Measurements from ENCODE around the gene RTP2.

Gene RTP2, protein sequence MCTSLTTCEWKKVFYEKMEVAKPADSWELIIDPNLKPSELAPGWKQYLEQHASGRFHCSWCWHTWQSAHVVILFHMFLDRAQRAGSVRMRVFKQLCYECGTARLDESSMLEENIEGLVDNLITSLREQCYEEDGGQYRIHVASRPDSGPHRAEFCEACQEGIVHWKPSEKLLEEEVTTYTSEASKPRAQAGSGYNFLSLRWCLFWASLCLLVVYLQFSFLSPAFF

DNA sequence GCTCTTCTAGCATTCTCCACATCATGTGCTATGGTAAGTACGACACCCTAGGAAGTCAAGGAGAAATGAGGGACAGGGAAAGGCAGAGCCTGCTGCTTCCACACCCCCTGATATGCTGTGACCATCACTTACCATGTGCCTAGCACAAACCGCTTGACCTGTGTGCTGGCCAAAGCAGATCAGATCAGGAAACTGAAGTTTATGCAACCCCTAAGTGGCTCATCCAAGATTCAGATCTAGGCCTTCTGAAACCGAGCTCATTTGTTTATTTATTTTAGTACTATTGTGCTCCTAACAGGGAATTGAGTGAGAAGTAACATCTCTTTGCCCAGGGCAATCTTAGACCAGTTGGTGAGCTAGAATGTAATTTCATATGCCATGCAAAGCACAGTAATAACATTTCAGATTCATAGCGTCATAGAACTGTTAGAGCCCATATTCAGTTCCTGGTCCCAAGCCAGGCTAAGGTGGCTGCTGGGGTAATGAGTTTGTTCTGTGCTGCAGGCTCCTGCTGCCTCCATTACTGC lies at the start of gene RTP2:
TSS of gene RTP2 (minus strand) at position 51 of the 527 bp plus-strand sequence. CDS start 429 bp downstream, outside the sequence.
- no peak for DNase-seq

DNA sequence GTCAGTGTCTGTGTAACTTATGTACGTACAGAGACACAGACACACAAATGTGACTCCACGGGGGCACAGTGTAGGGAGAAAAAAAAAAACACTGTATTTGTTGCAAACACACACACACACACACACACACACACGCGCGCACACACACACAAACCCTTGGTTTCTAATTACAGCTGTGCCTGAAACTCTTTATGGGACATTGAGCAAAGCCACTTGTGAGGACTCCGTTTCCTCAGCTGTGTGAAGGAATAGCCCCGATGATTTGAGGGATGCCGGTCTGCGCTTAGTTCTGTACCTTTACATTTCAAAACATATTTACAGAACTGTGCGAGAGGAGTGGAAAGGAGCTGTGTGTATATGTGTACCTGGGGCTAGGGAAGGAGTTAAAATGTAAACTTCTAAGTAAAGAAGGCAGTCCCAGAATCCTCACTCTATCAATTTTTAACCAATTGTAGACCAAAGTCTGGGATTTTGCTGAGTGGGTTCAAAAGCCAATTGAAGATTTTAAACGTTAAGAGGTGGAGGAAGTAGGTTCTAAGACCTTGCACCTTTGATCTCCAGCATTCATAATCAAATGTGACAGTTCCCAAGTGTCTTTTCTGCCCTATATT lies 48.3 kb upstream of the RTP2 start:
- DNase-seq: peak in 1 of 3 experiments; percentile 73

DNA sequence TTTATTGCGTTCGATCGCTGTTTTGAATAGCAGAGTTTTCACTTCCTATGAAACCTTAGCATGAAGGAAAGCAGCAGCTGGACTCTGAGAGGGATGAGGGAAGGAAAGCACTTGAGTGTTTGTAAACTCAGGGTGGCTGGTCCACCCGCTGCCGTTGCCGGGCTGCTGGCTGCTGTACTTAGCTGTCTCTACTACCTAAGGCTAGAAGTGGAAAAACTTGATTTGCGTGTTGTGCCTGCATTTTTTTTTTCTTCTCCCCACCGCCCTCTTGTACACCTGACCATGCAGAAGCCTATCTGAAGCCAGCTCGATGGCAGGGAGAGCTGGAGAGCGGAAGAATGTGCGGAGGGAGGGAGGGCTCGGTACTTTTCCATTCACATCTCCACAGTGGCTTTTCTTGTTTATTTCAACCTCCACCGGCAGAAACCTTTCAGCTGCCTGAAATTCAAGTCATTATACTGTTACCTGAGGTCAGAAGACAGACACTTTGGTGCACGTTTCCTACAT lies 47.7 kb upstream of the RTP2 start:
- DNase-seq: peak; percentile 73 to 90 (median 80)

DNA sequence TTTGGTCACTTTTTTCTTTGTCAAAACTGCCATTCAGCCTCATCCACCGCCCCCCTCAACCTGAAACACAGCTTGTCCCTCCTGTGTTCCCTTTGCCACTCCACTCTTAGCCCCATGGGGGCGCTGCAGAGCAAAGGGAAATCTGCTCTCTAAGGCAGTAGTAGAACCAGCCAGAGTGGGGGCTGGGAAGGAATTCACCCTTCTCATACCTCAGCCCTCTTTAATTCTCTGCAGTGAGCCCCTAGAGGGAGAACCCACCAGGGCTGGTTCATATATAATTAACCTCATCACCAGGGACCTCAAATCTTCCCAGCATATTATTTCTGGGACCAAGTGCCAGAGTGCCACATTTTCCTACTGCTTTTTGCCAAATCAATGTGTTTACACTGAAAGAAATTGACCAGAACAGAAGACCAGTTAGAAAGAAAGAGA lies 45.7 kb upstream of the RTP2 start:
- peak; percentile 77 to 92 (median 90) for DNase-seq

DNA sequence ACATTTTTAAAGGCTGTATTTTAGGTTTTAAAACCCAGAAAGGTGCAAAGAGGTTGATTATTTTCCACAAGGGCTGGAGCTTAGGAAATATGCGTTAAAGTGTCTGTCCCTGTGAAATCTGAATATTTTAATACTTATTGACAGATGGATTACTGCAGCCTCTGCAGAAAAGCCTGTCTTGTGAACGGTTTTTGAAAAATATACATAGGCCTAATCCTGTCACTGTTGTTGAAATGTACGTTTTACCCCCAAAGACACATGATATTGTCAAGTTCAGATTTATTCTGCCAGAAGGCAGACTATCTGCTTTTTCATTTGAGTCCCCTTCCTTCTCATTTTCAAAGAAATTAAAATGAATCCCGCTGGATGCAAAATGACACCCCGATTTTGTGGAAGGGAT lies 45.1 kb upstream of the RTP2 start:
- DNase-seq: no peak

DNA sequence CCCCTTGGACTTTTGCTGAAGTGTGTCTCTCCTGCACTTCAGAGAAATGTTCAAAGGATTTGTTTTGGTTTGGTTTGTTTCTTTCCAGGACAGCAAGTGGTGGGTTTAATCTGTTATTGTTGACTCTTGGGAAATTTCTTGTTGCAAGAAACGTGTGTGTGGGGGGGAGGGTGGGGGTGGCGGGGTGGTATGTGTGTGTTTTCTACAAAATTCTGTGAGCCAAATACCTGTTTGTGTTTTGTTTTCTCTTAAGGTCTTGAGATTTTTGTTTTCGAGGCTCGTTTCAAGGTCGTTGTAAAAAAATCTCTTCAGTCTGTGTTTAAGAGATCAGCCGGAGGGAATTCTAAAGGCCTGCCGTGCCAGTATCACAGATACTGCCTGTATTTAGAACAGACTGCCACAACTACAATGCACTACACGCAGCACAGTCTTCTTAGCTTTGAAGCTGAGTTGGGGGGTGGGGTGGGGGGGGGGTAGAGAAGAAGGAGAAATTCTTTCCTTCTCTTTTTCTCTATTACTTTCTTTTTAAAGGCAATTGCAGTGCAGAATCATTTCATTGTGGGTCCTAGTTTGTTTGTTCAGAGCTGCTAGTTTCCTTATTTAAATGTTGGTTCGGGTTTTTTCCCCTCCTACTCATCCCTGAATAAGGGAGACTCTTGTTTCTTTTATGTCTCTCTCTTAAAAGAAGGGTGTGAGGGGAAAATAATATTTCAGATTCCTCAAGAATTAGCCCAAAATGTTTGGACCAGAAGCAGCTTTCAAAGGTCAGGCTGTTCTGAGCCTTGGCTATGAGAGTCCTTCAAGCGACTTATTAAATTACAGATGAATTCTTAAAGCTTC lies 44.3 kb upstream of the RTP2 start:
- DNase-seq: peak in 1 of 3 experiments; percentile 22

DNA sequence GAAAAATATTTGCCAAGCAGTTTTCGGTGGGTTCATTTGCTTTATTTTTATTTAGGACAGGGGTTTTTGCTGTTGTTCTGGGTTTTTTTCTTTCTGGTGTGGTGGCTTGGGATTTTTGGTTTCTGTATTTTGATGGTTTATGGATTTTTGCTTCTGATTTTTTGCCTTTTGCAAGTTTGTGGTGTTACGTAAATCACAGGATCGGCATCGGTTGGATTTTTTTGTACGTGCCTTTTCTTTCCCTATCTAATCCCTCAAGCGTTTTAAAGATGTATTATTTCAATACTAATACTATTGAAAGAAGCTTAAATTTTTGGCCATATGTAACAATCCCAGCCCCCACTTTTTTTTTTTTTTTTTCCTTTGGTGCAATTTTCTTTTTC lies 43.7 kb upstream of the RTP2 start:
- DNase-seq: no peak

DNA sequence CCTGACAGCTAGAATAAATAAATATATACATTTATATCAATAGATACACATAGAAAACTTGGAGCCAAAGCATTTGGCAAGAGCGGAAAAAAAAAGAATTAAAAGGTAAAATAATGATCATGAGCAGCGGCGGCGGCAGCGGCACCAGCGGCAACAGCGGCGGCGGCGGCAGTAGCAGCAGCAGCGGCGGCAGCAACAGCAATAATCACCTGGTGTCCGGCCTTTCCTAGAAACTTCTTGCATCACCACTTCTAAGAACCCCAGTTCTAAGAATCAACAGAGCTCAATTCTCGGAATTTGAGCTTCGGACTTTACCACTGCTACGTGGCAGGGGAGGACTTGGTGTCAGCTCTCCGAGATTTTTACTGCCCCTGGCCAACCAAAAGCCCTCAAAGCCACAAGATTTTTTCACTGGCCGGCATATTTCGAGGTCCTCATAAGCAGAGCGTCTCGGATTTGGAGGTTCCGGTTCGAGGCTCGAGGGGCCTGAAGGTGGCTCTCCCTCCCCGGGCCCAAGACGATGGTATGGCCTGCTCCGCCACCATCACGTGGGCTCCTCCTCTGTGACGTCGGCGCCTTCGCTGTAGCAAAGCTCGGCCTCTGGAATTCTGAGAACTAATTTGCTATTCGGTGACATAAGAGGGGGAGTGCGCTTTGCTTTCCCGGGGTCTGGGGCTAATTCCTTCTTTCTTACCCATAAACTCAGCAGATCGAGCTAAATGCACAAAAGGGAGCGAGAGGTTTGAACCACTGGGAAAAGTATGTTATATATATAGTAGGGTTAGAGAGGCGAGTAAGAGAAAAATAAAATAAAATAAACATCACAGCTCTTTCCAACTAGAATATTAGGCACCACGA lies 43.1 kb upstream of the RTP2 start, which contains the start of gene BCL6:
TSS of gene BCL6 (minus strand) at position 268 of the 858 bp plus-strand sequence. CDS start 11,775 bp downstream, outside the sequence.
- peak; percentile 97 to 98 (median 98) for DNase-seq

DNA sequence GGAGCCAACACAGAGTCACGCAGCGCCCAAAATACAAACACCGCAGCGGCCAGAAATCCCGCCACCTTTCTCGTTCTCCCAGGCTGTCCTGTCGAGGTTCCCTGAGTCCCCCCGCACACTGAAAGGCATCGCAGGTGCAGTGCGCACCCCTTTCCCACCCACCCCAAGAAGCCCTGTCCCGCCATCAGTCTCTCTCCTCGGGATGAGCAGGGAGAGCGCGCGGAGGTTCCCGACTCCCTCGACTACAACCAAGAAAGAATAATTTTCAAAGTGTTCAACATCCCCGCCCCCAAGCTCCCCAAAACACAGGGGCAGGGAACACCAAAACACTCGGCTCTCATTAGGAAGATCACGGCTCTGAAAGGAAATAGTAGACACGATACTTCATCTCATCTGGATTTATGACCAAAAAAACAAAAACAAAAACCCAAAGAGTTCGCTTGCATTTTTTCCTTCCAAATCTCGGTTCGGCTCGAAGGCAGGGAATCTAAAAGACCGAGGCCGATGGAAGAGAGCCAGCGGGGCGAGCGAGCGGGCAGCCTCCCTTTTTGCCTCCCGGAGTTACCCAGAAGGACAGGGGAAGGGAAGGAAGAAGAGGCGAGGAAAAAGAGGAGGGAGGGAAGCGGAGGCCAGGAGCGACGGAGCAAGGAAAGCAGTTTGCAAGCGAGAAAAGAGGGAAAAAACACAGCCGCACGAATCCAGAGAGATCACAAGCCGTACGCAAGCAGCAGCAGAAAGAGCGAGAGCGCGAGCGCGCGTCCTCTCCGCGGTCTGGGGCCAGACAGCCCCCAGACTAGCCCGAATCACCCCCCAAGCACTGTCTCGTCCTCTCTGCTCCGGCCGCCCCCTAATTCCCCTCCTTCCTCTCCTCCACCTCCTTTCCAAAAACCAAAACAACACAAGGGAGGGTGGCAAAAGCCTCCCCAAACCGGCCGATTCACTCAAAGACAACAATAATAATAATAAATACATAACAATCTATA lies 42.1 kb upstream of the RTP2 start:
- DNase-seq: peak; percentile 49 to 80 (median 68)

DNA sequence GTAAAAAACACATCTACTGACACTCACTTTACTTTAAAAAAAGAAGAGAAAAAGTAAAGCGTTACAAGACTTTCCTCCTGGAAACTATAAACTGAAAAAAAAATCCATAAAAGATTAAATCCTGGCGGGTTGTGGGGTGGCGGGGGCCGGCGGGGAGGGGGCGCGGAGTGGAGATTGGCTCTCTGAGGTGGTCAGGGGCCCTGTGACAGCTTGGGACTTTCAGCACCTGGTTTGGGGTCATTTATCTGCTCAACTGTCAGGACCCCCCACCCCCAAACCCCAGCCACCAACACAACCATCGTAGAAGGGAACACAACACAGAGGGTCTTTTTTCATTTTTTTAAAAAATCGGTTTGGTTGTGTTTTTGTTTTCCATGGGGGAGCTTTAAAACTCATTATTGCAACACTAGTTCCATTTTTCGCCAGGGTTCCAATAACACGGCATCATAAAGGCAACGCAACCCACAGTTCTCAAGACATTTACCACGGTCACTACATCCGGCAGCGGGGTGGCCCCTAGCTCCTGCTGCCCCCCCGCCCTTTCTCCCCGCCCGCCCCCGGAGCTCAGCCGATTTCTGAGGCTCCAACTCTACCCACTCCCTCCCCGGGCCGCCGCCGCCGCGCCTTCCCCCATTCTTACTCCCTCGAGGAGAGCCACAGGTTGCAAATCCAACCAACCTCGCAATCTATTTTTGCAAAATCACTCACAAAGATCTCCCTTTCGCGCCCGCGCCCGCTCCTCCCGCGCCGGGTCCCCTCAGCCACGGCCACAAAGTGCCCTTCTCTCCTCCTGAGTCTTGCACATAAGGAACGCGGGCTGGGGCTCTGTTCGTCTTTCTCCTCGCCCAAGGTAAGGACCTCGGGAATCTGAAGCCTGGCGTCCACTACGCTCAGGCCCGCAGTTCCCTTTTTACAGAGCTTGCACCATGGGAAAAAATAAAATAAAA lies 41.1 kb upstream of the RTP2 start:
- peak; percentile 39 to 61 (median 47) for DNase-seq

DNA sequence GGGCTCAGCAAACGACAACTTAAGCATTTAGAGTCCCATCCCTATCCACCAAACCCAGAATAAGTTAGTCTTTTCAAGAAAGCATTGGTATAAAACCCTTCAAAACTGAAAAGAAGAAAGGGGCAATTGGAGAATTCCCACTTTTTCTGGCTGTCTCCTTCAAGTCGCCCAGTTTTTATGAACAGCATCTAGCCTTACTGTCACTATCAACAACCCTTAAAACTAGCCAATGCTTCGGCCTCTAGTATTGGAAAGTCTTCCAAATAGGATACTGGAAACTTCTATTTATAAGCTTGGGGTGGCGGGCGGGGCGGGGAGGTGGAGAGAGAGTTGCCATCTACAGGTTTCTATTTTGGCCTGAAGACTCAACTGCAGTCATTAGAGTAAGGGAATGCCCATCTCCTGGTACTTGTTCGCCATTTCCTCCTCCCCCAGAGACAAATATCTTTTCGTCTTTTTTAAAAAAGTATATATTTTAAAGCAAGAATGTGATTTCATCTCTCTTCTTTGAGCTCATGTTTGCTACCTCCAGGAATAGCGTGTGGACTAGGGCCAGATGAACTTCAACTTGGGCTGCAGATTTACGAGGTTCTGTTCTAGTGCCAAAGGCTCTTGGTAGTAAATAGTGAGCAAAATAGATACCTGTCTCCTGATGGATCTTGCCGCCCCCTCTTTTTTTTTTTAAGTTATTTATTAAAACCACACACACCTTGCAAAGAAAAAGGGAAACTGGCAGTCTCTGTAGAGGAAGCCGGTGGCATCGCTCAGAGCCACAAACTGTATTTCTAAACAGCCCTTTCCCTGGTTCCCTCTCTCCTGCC lies 40.2 kb upstream of the RTP2 start:
- DNase-seq: no peak

DNA sequence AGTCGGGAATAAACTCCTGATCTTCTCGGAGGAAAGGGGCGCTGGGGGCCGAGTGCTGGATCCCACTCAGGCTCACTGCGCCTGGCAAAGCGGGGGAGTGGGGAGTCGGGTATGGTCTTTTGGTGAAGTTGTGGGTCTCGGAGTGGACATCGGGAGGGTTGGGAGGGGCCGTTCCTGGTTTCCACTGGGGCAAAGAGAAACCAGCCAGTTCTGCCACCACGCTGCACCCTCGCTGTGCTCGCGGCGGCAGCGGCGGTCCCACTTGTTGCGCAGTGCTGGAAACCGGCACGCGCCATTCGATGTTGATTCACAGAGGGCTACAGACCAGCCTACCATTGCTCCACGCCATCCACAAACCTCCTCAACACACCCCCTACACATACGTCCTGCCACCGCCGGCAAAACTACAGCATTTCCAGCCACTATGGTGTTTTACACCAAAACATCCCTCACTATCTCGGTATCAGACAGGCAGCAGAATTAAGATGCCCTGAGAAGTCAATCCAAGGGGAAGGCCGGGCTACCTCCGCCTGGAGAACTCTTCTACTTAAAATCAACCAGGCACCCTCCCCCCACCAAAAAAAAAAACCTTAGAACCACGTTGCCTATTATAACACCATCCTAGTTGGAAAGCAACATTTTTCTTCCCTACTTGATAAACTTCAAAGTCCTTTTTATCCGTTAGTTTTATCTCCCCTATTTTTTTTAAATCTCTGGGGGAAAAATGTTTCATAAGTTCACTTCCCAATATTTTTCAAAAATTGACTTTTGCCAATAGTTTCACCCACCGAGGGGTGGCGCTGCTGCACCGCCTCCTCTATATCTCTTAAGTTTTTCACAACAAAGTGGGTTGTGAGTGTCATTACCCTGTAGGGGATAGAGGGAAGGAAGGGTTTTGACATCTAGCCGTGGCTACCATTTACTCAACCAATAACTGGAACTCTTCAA lies 39.3 kb upstream of the RTP2 start:
- DNase-seq: peak; percentile 58 to 68 (median 63)

DNA sequence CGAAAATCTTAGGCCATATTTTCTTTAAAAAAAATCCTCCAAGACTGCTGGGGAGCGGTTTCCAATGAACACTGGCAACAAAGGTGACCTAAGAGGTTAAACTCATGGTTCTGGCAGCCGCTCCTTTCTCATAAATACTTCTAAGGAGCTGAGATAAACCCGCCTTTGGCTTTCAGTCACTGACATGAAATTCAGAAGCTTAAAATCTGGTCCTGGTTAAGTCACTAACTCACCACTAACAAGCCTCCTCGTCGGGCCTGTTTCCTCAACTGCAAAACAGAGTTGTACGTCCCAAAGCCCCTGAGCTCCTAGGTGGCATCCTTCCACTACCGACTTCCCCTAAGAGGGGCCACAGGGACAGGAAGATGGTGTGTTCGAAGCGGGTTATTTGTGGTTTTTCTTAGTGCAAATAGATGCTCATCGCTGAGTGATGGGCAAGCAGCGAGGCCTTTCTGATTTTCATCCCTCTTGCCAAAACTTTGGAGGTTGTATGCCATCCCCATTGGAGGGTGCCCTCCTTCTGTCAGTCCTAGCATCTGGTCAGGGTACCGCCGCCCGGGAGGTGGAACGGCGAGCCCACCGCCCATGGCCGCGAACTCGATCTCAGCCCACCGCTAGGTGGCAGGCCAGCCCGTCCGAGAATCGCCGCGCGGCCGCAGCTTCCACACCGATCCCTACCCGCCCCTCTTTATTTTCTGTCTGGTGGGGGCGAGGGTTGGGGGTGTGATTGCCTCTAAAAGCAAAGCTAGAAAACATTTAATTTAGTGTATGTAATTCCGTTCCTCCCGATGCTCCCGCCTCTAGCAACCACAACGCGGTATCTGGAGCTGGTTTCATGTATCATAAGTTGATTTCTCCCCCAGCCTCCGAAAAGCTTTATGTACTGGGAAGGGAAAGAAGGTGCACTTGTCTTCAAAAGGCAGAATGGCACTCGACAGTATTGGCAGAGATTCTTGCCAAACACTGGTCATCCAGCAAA lies 38.4 kb upstream of the RTP2 start:
- DNase-seq: peak; percentile 53 to 80 (median 72)

DNA sequence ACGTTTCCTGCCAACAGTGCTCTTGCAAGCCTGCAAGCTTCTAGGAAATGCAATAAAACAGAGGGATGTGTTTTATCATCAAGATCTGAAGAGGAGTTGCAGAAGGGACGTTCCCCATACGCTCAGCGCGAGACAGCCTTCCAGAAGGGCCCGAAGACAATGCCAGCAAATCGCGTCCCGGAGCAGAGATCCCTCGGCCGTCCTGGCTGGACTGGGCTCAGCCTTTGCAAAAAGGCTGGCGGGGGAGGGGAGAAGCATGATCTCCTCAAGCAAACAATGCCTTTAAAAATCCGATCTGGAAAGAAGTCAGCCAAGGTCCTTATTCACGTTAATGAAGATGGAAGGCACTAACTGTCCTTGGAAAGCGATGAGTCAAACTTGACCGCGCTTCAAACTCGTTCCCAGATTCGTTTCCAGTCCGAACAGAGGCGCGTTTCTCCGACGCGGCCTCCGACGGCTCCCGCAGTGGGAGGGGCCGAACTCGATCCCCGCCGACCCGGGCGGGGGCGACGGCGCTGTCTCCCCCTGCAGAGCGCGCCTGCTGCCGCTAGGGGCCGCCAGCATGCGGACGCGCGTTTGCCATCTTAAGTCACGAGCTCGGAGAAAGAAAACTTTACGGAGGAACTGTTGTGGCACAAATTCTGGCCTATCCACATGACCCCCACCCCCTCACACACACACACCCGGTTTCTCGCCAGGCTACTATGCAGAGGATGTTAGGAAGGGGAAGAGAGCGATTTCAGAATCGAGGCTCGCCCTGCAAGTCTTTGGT lies 37.4 kb upstream of the RTP2 start:
- DNase-seq: peak; percentile 76 to 79 (median 77)

DNA sequence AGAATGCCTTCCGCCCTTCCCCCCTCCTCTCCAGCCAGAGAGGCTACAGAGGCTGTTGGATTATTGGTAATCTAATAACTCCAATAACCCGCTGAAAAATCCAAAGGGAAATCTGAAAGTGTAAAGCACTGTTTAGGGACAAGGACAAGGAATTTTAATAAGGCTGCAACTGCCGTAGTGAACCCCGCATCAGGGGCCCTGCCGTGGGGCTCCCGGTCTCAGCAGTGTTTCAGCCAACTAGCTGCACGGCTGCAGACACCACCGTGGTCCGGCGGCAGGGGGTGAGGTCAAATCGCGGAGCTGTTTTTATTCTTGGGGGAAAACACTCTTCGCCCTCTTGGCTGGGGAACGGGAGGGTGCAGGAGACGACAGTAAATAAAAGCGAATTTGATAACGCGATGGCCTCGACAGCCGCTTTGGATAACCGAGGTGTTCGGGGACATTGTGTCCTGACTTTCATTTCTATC lies 36.8 kb upstream of the RTP2 start:
- peak in 1 of 3 experiments; percentile 72 for DNase-seq
